Activated CD8-positive, alpha-beta memory T cell treated with anti-CD3 and anti-CD28 coated beads for 36 hours (primary cell): ENCODE measurements around the gene ZMYM4. TPM values are rescaled to one million over a fixed set of nuclear protein-coding genes. Genes with fewer than 3 reads are reported as not detected.
"Not testable (repeated sequence)": the region's sequence is repeated elsewhere in the genome, so short reads cannot be mapped to it uniquely, and the experiment has no call there.

Source experiments
- CTCF ChIA-PET: fragments of 350-600 bp; sonication (Branson Sonifier 250); formaldehyde crosslinking; loops from one replicate; lab custom pipeline; 2021; ENCODE audit warnings: antibody characterized with exemption; lab: Charles Lee
- POLR2A ChIA-PET: fragments of 350-600 bp; sonication (Branson Sonifier 250); formaldehyde crosslinking; loops from one replicate; lab custom pipeline; 2021; ENCODE audit warnings: antibody characterized with exemption; lab: Charles Lee
- total RNA-seq, 2 experiments: library from RNA; stranded (reverse); gene quantifications; one replicate each; pipeline ENCODE4 v1.2.3, GENCODE V29; 2021

ZMYM4 gene
- total RNA-seq, 2 experiments from 2014 or later: 30.2 to 30.6 TPM

- CTCF ChIA-PET, POLR2A ChIA-PET: not testable (repeated sequence)
These were observed 195.2 kb downstream of the ZMYM4 start for GRCh38 chr1:35463749-35464148.

GRCh38 chr1:35466120-35466519 lies 197.6 kb downstream of the ZMYM4 start:
- CTCF ChIA-PET: no interaction called here
- POLR2A ChIA-PET: no interaction called here

GRCh38 chr1:35470977-35471613 lies 202.6 kb downstream of the ZMYM4 start:
- ChIA-PET POLR2A (no interaction called here), CTCF (no interaction called here)

Other genes starting within 250 kb of the ZMYM4 start
- 10 to 100 TPM; 15.7 to 16.5 TPM for gene ZMYM6, start 236.8 kb upstream of the ZMYM4 start, total RNA-seq
- 1 to 10 TPM; 3.2 to 4.9 TPM for gene ZMYM1, start 189.3 kb upstream of the ZMYM4 start, total RNA-seq
- gene SFPQ, start 75.6 kb upstream of the ZMYM4 start, total RNA-seq: 100 to 1,000 TPM; 356 to 367 TPM